HG03354 (cell line): ENCODE results near the gene LCLAT1.
"Not testable (repeated sequence)": the region's sequence is repeated elsewhere in the genome, so short reads cannot be mapped to it uniquely, and the experiment has no call there.

Source experiments
- ATAC-seq: cut with Tn5 transposase; IDR thresholded peaks from one replicate; pipeline ENCODE4 v1.9.1; 2021; ENCODE audit warnings: mild to moderate bottlenecking; ENCODE audit not compliant: unreplicated experiment, poor library complexity, severe bottlenecking

The LCLAT1 gene

GRCh38 chr2:30480703-30481322, 33.8 kb downstream of the LCLAT1 start:
- no peak for ATAC-seq

- no peak for ATAC-seq
Observed at GRCh38 chr2:30481323-30481800, 34.3 kb downstream of the LCLAT1 start.

- no peak for ATAC-seq
Observed at GRCh38 chr2:30482011-30482410, 35.0 kb downstream of the LCLAT1 start.

DNA sequence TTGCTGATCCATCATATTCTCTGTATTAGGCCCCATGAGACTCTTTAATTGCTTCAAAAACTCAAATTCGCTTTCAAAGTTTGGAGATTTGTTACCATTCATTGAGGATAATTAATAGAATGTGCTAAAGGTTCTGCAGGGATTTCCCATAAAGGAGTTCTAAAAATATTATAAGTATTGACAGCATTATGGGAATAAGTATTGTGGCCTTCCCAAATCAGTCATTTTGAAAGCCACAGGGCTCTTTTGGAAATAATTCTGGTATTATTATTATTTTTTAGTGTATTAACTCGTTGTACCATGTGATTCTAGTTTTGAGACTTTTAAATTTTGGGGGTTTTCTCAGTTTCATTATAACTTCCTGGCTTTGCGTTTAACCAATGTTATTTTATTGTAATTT, 37.1 kb downstream of the LCLAT1 start:
- ATAC-seq, result no peak

- no peak for ATAC-seq
Observed at GRCh38 chr2:30484995-30485394, 37.9 kb downstream of the LCLAT1 start.

DNA sequence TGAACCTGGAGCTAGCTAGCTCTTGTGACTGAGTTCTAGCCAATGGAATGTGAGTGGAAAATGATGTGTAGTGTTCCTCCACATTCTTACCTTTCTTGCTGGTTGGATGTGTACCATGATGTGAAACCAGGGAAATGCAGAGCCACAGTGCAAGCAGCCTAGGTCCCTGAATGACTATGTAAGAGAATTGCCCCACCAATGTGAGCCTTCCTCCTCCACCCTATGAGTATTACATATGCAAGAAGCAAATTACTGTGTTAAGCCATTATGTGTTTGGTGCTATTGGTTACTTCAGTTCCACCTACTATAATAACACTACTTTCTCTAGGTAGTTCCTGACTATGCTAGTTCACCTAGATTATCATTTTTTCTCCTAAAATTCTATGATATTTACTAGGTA, 39.6 kb downstream of the LCLAT1 start:
- ATAC-seq, result no peak

- ATAC-seq, result no peak
Observed at GRCh38 chr2:30487603-30488002, 40.6 kb downstream of the LCLAT1 start.

DNA sequence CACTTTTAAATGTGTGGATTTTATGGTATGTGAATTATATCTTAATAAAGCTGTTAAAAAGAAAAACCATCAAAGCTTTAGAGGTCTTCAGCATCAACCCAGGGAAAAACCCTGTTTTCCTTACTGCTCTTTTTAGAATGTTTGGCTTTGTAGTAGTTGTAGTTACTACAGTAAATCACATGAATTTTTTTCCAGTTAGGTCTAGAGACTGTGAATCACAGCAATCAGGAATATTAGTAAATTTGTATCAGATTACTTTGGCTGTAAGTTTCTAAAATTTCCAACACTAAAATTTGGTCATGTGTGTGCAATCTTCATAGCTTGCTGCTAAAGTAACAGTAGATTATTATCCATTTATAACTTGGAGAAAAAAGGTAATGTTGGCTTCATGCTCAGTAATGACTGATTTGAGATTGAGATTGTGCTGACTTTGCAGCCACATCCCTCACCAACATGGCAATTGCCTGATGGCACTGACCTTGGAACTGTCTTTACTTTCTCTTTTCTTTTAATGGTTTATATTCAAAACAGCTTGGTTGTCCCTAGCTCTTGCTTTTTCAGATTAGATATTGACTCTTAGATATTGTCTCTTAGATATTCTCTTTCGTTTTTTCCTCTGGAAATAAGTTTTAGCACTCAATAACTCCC, 41.1 kb downstream of the LCLAT1 start:
- no peak for ATAC-seq

DNA sequence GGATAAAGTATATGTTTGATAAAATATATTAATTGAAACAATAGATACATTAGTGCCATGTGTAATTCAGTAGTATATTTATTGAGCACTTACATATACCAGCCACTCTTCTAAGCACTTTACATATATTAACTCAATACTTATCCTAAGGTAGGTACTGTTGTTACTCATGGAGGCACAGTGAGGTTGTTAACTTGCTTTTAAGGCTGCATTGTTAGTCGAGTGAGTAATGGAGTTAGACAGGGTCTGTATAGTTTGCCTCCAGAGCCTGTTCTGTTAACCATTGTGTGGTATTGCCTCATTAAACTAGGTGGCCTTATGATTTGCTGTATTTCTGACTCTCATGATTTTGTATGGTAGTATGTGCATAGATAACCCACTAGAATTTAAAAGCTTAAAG, 44.2 kb downstream of the LCLAT1 start:
- ATAC-seq, result no peak

- no peak for ATAC-seq
Observed at GRCh38 chr2:30492185-30492584, 45.1 kb downstream of the LCLAT1 start.

DNA sequence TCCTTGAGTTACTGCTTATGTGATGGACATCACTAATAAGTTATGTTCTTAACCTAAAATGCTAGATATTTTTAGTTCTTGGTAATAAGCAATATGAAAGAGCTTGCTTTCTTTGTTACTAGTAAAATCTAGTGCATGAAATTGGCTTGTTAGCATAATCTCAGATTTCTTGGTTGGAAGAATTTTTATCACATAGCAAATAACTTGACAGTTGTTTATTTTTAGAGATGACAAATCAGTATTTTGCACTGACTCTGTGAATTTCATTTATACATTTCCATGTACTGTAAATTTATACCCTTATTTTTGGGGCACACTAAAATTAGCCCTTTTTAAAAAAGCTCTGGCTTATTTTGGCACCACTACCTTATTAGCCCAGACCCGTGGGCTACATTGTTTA, 45.6 kb downstream of the LCLAT1 start:
- no peak for ATAC-seq

DNA sequence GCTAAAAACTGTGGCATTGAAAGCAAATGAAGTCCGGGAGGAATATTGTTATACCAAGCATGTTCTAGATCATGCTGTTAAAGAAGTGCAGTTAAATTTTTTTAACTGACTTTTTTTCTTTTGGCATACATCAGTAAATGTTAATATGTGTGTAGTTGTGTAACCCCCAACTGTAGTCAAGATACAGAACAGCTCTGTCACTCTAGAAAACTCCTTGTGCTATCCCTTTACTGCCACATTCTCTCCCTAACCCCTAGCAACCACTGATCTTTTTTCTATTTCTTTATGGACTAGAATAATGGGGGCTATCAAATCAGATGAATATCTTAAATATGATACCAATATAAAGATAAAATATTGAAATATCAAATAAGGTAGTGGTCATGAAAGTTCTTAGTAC, 46.4 kb downstream of the LCLAT1 start:
- ATAC-seq, result no peak

DNA sequence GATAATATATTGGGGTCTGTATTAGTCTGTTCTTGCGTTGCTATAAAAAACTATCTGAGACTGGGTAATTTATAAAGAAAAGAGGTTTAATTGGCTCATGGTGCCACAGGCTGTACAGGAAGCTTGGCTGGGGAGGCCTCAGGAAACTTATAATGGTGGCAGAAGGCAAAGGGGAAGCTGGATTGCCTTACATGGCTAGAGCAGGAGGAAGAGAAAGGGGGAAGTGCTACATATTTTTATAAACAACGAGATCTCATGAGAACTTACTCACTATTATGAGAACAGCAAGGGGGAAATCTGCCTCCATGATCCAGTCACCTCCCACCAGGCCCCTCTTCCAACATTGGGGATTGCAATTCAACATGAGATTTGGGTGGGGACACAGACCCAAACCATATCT, 48.9 kb downstream of the LCLAT1 start:
- not testable (repeated sequence) for ATAC-seq

- no peak for ATAC-seq
Observed at GRCh38 chr2:30499681-30500080, 52.6 kb downstream of the LCLAT1 start.

DNA sequence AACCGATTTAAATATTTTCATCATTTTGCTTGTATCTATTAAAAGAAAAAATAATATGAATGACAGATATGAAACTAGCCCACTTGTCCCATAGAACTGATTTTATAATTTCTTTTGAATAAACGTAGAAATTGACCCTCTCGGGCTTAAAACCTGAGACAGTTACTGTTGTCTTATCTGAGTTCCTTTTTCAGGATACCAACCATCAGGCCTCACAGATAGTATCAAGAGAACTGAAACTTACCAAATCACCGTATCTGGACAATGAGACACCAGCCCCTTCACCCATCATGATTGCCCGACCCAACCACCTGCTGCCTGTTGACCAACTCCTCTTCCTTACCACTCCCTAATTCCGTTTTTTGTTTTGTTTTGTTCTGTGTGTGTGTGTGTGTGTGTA, 53.7 kb downstream of the LCLAT1 start:
- ATAC-seq, result no peak

- no peak for ATAC-seq
Observed at GRCh38 chr2:30502310-30502709, 55.3 kb downstream of the LCLAT1 start.

DNA sequence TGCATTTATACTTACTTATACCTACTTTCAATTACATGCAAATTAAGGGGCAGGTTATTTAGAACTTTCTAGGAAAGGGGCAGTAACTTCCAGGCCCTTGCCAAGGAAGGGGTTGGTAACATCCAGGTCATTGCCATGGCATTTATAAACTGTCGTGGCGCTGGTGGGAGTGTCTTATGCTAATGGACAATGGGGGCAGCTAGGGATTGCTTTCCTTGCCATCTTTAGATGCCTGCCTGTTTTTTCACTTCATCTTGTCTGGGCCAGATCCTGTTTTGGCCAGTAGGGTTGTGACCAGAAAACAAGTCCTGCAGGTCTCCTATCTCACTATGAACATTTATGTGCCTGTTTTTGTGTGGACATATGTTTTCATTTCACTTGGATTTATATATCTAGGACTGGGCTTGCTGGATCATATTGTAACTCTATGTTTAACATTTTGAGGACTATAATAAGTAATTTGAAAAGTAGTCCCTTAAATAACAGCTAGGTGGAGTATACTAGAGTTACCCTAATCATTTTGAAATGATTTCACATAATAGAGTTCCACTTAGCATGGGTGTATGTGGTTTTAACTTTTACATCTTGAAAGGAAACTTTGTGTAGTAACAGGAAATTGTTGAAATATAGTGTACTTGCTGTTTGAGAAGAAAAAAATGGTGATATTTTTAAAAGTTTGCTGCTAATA, 56.1 kb downstream of the LCLAT1 start:
- no peak for ATAC-seq

- no peak for ATAC-seq
Observed at GRCh38 chr2:30503695-30504052, 56.6 kb downstream of the LCLAT1 start.

- ATAC-seq, result no peak
Observed at GRCh38 chr2:30504731-30505130, 57.7 kb downstream of the LCLAT1 start.

DNA sequence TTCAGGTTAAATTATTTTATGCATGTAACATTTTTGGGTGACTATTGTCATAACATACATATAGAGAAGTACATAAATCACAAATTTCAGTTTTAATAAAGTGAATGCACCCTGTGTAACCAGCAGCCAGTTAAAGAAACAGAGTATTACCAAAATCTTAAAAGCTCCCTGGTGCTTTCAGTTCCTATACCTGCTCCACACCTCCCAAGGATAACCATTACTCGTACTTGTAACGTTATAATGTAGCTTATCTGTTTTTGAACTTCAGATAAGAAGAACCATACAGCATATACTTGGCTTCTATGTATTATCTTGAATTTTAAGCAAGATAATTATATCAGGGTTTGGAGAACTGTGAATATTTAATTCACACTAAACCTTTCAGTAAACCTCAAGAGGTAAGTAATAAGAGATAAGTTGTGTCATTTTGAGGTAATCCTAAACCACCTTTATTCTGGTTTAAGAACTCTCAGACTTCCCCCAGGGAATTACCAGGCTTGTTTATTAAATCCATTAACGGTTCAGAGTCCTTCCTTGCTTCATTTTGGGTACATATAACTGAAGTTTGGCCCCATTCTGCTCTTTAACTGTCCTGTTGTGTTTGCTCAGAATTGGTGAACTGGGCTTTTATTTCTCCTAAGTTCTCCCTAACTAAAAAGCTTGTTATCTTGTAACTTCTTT, 58.6 kb downstream of the LCLAT1 start:
- no peak for ATAC-seq

- not testable (repeated sequence) for ATAC-seq
Observed at GRCh38 chr2:30507460-30507859, 60.4 kb downstream of the LCLAT1 start.
